Epithelial cell of prostate (primary cell): ENCODE measurements around the gene LIMCH1.

Experiments used
- DNase-seq: peaks from one replicate; pipeline ENCODE4 v3.0.0-alpha.2; 2011; ENCODE audit warnings: low read depth, low spot score
- H3K27ac ChIP-seq: fragments of 450-650 bp; 2 replicates; pipeline ENCODE4 v1.5.1; 2017; ENCODE audit warnings: mild to moderate bottlenecking

Gene LIMCH1

GRCh38 chr4:41526628-41527027, 11.3 kb upstream of the LIMCH1 start:
- no peak for DNase-seq
- no peak overlapping the region for H3K27ac ChIP-seq

DNA sequence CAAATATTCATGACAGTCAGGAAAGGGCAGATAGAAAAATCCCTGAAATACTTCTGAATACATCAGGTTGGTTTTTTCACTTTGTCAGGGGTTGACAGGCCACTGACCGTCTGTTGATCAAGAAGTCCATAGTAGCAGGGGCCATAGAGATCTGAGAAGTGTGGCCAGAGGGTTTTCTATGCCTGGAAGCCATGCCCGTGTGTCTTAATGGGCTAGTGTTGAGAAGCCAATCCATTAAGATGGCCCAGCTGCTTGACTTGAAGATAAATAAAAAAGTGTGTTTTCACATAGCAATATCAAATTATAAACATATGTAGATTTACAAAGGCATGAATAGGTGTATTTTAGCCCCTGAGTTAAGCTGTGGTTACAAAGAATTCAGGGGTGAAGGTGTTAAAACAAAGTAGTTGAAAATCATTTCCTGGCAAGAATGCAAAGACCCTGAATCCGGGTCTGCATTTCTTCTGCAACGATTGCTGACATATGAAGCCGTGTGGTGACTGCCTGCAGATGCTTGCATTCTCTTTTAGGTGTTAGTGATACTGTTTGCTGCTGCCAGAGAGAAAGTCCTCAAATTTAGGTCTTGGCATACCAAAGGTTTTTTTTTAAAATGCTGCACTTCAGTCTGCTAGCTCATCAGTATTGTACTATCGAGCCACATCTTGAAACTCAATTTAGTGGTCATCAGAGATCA, 9.3 kb upstream of the LIMCH1 start:
- no peak for DNase-seq
- no peak overlapping the region for H3K27ac ChIP-seq

DNA sequence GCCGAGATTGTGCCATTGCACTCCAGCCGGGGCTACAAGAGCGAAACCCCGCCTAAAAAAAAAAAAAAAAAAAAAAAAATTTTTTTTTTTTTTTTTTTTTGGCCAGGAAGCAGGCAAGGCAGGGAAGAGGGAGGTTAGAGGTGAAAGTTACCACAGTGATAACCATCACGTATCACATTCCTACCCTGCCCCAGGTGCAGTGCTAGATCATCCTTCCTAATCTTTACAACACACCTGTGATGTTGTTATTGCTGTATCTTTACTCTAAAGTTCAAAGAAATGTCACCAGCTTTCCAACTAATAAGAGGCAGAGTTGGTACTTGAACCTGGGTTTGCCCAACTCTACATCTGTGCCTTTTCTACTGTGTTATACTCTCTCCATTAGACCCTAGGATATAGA, 7.2 kb upstream of the LIMCH1 start:
- no peak for DNase-seq
- no peak overlapping the region for H3K27ac ChIP-seq

GRCh38 chr4:41532336-41532735, 5.6 kb upstream of the LIMCH1 start:
- DNase-seq: no peak
- no peak overlapping the region for H3K27ac ChIP-seq

DNA sequence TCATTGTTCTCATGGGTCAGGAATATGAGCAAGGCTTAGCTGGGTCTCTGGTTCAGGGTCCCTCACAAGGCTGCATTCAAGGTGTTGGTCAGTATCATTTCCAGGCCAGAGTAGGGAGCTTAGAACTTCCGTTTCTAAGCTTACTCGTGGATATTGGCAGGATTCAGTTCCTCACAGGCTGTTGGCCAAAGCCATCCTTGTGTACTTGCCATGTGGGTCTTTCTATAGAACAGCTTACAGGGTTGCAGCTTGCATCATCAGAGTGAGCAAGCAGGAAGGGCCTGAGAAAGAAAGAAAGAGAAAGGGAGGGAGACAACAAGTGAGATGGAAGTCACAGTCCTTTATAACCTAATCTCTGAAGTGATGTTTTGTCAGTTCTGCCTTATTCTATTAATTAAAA, 5.1 kb upstream of the LIMCH1 start:
- DNase-seq: no peak
- no peak overlapping the region for H3K27ac ChIP-seq

DNA sequence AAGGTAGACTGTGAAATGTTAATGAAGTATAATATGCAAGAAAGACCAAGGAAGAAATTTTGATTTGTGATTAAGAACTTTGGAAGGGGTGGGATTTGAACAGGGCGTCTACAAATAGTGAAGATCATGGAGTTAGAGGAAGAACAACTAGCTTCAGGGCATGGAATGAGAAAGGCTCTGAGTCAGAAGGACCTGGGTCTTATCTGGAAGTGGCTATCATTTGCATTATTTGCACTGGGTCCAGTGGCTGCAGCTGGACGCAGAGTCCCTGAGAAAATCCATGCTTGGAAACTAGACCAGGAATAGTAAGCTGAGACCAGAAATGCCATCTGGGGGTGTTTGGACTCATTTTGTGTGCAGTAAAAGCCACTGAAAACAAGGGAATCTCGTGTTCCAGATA, 4.3 kb upstream of the LIMCH1 start:
- no peak for DNase-seq
- H3K27ac ChIP-seq: no peak overlapping the region

GRCh38 chr4:41534404-41534803, 3.6 kb upstream of the LIMCH1 start:
- DNase-seq: no peak
- no peak overlapping the region for H3K27ac ChIP-seq

- H3K27ac ChIP-seq: no peak overlapping the region
Observed at GRCh38 chr4:41535911-41536371, 2.0 kb upstream of the LIMCH1 start.

GRCh38 chr4:41537292-41537890, 566 bp upstream of the LIMCH1 start:
- DNase-seq: no peak
- H3K27ac ChIP-seq: no peak overlapping the region

More at GRCh38 chr4:41535911-41536371, 2.0 kb upstream of the LIMCH1 start:
- no peak for DNase-seq

DNA sequence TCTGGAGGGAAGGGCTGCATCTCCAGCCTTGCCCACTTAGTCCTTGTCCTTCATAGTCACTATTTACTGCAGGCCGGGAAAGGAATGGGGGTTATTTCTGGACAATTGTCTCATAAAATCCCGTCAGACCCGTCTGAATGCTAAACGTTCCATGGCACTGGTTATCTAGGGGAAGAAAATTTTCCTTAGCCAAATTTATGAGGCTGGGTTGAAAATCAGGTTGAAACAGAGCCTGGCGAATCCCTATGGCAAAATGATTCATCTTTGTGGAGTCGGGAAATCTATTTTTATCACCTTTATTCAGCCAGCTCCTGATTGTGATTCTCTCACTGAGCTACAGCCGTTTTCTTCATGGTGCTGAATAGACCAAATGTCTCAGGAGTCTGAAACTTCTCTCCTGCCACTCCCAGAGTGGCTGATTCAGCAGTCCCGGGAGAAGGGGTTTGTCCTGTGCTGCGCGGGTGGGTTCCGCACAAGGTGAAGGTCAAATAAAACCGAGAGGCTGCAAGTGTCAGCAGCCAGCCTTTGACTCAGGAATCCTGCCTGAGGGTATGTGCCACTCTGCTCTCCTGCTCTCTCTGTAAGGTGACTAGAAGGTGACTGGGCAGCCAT, 1.0 kb downstream of the LIMCH1 start:
- DNase-seq: no peak

DNA sequence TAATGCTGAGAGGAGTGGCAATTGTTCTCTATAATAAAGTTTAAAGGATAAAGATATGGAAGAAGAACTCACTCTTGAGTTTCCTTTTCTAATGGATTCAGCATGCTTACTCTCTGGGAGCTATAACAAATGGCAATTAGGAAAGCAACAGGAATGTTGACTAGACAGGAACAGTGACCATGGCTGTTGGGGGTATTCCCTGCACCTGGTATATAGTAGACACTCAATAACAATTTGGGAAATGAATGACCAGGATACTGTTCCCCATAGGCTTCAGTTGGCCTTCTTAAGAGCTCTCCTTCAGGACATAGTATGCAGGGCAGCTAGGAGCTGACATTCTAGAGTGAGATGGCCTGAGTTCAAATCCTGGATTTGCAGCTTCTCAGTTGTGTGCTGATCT, 1.8 kb downstream of the LIMCH1 start:
- H3K27ac ChIP-seq: no peak overlapping the region
- DNase-seq: no peak

More for the DNA sequence above, 1.0 kb downstream of the LIMCH1 start:
- H3K27ac ChIP-seq: no peak overlapping the region

DNA sequence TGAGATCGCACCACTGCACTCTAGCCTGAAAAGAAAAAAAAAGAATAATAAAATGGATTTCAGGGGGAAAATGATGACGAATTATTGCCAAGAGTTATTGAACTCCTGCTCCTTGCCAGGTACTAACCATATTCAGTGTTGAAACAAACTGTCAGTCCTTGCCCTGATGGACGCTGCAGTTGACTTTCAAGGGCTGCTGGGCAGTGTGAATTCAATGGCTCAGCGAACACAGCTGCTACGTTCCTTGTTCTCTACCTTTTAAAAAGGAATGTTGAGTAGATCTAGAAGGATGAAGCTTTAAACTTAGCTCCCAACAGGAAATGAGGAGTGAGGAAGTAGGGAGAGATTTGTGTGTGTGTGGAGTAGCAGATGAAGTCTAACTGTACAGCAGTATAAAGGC, 2.7 kb downstream of the LIMCH1 start:
- no peak for DNase-seq

DNA sequence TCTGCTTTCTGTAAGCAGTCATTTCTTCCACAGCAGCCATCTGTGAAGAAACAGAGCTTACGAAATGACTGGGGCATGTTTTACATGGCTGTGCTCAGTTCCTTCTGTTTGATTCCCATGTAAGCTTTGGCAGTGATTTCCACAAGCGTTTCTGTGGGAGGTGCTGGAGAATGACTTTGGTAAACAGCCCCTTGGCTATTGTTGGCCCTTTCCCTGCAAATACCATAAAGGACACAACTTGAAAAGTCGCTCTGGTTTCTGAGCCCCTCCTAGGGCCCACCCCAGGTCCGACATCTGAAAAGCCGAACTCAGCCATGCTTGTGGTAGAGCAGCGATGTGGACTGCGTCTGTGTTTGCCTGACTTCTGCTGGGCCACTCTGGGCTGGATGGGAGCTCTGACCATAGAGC, 3.7 kb downstream of the LIMCH1 start:
- DNase-seq: no peak
- H3K27ac ChIP-seq: no peak overlapping the region

More for the DNA sequence above, 2.7 kb downstream of the LIMCH1 start:
- no peak overlapping the region for H3K27ac ChIP-seq

DNA sequence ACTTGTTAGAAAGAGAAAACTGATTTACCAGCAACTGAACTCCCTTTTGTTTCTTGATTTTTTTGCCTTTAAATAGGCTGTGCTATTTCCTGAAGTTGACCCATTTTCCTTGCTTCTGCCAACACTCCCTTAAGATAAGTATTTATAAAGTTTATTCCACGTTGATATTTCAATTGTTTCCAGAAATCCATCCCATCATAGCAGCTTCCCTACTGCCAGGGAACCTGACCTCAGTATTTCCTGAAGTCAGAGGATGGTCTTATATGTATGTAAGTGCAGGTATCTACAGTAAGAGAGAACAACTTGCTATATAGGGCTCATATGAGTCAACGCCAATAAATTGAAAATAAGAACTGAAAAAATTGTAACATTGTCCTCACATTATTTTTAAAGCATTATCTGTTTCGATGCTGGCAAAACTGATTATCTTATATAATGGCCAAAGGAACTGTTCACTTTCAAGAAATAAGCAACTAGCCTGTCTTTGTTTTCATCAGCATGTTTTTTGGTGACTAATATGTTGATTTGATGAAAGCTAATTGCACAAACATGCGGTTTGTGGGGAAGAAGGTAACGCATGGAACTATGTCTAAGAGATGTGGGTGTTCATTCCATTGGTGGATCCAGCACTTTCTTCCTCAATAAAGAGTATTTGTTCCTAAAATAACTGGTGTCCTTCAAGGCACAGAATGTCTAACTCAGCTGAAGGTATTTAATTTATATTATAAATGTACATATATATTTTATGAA, 4.7 kb downstream of the LIMCH1 start:
- H3K27ac ChIP-seq: no peak overlapping the region
- DNase-seq: no peak

- H3K27ac ChIP-seq: no peak overlapping the region
- no peak for DNase-seq
Observed at GRCh38 chr4:41545238-41545637, 7.3 kb downstream of the LIMCH1 start.

- DNase-seq: no peak
- no peak overlapping the region for H3K27ac ChIP-seq
Observed at GRCh38 chr4:41546638-41547037, 8.7 kb downstream of the LIMCH1 start.

- no peak for DNase-seq
- no peak overlapping the region for H3K27ac ChIP-seq
Observed at GRCh38 chr4:41548305-41548880, 10.4 kb downstream of the LIMCH1 start.

GRCh38 chr4:41549478-41549877, 11.5 kb downstream of the LIMCH1 start:
- DNase-seq: no peak
- no peak overlapping the region for H3K27ac ChIP-seq

- no peak for DNase-seq
- H3K27ac ChIP-seq: no peak overlapping the region
Observed at GRCh38 chr4:41550308-41550707, 12.4 kb downstream of the LIMCH1 start.

GRCh38 chr4:41551536-41551935, 13.6 kb downstream of the LIMCH1 start:
- DNase-seq: no peak
- no peak overlapping the region for H3K27ac ChIP-seq

GRCh38 chr4:41554905-41555304, 16.9 kb downstream of the LIMCH1 start:
- DNase-seq: no peak
- no peak overlapping the region for H3K27ac ChIP-seq
